GM10248 (cell line): Measurements from ENCODE around the gene NTM.

ENCODE experiments used
- CTCF ChIA-PET: fragments of 300-600 bp; sonication (Branson Sonifier 250); formaldehyde crosslinking; extraction: SDS; loops from one replicate; lab custom pipeline; 2021; ENCODE audit warnings: antibody characterized with exemption; lab: Yijun Ruan, JAX
- POLR2A ChIA-PET: fragments of 350-650 bp; sonication (Branson Sonifier 250); formaldehyde crosslinking; extraction: SDS; loops from one replicate; lab custom pipeline; 2020; ENCODE audit warnings: antibody characterized with exemption; lab: Yijun Ruan, JAX
- DNase-seq: peaks from one replicate; pipeline ENCODE4 v3.0.0; 2012; ENCODE audit errors: extremely low spot score
- TF ChIP-seq, protein P1 (sequence below): IDR thresholded peaks from 2 replicates; pipeline ENCODE4 v1.5.1; 2012; ENCODE audit warnings: mild to moderate bottlenecking, low read depth; ENCODE audit errors: extremely low read depth, missing control alignments, control extremely low read depth

The NTM gene

DNA sequence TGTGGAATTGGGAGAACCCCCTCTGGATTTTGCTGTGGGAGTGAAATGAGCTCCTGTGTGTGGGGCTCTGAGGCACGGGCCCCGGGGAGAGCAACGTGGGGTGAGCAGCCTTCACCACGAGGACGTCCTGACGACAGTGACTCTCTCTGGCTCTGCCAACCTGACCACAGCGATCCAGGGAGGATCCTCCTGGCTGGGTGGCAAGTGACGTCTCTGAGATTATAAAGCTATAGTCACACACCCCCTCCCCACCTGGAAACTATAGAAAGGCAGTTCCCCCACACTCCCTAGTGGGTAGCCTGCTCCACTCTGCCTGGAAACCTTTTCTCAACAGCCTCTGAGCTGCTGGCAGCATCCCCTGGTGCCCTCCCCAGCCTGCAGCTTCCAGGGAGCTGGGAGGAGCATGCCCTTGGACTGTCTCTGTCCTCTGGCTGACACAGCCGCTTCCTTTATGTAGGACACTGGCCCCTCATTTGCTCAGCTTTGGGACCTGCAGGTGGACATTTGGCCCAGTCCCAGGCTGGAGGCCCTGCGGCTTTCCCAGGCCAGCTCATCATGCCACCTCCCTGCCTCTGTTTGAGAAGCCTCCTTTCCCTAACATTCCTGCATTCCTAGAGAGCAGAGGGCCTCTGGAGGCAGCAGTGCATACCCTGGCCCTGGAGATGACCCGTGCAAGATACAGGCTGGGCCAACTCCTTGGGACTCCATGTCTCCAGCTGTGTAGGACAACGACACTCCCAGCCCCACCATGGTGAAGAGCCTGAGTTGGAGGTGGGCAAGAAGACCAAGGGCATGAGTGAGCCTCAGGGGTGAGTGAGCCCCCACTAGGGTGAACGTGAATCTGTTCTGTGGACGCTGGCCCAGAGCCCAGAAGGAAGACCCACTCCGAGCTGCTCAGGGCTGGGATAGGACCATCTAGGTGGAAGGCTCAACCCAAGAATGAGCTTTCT is 314.0 kb downstream of the NTM start:
- DNase-seq = no peak
- ChIA-PET CTCF (interaction anchor here (1.5 to 5.3 kb wide), 6 partner anchors 10 to 619 kb away, joined by 3 to 39 read pairs (median 6); no protein-coding TSS in a partner anchor), POLR2A (no interaction called here)
- TF ChIP-seq, protein P1, sequence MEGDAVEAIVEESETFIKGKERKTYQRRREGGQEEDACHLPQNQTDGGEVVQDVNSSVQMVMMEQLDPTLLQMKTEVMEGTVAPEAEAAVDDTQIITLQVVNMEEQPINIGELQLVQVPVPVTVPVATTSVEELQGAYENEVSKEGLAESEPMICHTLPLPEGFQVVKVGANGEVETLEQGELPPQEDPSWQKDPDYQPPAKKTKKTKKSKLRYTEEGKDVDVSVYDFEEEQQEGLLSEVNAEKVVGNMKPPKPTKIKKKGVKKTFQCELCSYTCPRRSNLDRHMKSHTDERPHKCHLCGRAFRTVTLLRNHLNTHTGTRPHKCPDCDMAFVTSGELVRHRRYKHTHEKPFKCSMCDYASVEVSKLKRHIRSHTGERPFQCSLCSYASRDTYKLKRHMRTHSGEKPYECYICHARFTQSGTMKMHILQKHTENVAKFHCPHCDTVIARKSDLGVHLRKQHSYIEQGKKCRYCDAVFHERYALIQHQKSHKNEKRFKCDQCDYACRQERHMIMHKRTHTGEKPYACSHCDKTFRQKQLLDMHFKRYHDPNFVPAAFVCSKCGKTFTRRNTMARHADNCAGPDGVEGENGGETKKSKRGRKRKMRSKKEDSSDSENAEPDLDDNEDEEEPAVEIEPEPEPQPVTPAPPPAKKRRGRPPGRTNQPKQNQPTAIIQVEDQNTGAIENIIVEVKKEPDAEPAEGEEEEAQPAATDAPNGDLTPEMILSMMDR = no peak

DNA sequence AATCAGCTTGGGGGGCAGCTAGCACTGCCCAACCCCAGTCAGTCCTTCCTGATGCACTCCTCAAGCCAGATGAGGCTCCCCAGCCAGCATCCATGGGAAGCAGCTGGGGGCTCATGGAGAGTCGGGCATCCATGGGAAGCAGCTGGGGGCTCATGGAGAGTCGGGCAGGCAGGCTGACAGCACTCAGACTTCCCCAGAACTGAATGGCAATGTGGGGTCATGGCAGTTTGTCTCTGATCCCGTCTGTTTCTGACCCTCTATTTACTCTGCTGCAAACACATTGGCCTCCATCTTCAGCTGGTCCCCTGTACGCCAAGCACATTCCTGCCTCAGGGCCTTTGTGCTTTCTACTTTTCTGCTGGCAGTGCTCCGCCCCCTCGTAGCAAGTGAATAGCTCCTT is 314.8 kb downstream of the NTM start:
- TF ChIP-seq, protein P1 = no peak
- POLR2A ChIA-PET = no interaction called here
- DNase-seq = no peak
- CTCF ChIA-PET = interaction anchor here (1.6 to 5.3 kb wide), 4 partner anchors 9 to 620 kb away, joined by 5 to 39 read pairs (median 19); no protein-coding TSS in a partner anchor

DNA sequence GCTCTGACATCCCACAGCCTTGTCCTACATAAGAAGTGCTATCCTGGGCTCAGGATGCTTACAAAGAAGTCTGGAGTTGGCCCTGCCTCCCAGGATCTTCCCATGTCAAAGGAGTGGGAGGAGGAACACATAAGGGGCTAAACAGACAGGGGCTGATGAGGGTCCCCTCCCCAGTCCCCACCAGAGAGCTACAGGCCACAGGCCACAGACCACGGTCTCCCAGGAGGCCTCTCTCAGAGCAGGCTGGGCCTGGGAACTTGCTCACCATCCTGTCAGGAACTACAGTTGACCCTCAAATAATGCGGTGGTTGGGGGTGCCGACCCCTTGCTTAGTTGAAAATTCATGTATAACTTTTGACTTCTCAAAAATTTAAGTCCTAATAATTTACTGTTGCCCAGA is 315.5 kb downstream of the NTM start:
- ChIA-PET CTCF (interaction anchor here (1.8 to 5.3 kb wide), 3 partner anchors 9 to 107 kb away, joined by 6 to 39 read pairs (median 32); no protein-coding TSS in a partner anchor), POLR2A (no interaction called here)
- no peak for DNase-seq
- TF ChIP-seq, protein P1 = no peak

DNA sequence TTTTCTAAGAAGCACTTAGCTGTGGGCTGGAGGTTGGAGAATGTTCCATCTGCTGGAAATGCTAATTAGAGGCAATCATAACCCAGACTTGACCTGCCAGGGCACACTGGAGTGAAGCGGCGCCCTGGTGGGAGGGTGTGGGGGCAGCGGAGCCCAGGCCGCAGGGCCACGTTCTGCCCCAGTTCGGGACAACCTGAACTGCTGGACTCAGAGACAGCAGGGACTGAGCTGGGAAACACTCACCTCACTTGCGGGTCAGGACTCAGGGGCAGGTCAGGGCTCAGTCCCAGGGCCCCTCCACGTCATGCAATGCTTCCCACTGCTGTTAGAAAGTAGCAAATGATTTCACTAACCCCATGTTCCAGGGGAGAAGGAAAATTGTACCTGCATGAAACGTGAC is 316.4 kb downstream of the NTM start:
- TF ChIP-seq, protein P1 = no peak
- ChIA-PET CTCF (interaction anchor here (3.7 to 5.3 kb wide), 2 partner anchors 8 to 13 kb away, joined by 32 to 39 read pairs; no protein-coding TSS in a partner anchor), POLR2A (no interaction called here)
- no peak for DNase-seq

DNA sequence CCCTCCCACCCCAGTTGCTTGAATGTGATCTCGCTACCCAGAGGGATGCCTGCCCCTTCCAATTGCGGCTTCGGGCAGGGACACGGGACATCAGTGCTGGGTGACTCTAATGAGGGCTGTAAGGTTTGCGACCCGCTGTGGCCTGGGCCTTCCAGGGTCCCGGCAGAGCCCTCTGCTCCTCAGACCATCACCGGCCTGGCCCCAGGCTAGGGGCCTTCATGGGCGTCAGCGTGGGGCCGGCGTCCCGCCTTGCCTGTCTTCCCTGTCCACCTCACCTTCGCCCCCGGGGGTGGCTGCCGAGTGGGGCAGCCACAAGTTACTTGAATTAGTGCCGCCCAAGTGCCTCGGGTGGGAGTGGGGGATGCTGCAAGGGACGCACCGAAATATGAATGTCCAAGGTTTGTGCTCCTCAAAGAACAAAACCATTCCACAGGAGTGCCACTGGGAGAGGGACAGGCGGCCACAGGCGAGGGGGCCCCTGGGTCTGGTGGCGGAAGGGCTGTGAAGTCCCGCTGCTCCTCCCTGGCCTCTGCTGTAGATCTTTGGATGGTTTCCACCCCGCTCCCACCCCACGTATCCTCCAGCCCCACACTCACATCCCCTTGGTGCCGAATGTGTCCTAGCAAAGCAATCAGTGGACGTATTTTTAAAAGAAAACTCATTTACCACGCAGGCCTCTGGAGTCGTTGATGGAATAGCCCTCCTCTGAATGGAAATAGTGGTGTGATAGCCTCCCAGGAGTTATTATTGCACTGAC is 317.1 kb downstream of the NTM start:
- TF ChIP-seq, protein P1 = no peak
- no peak for DNase-seq
- POLR2A ChIA-PET = no interaction called here
- CTCF ChIA-PET = interaction anchor here (1.1 to 5.3 kb wide), 10 partner anchors 10 to 440 kb away, joined by 3 to 32 read pairs (median 6); no protein-coding TSS in a partner anchor

DNA sequence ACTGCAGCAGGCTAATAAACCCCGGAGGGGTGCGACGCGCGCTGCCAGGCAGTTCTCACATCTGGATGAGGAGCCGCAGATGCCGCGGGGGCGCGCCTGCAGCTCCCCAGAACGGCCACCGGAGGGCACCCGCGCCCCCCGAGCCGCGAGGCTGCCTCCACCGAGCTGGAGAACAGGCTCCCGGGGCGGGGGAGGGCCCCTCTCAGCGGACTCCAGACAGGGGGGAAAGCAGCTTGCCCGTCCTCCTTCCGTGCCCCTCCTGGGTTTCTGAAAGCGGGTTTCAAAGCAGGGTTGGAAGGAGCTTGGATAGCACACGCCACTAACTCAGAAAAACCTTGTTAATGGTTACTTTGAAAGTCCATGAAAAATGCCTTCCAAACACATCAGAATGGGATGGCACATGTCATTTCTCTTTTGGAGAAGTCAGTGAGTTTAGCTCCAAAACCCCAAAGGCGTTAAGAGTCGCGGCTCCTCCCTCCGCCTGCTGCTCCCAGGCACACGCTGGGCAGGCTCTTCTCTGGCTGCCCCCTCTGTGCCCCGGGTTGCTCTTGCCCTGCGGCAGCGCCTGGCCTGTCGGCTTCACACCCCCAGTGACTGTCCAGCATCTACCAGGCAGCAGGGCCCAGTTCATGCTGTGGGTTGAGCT is 317.8 kb downstream of the NTM start:
- CTCF ChIA-PET = interaction anchor here (0.9 to 2.3 kb wide), 12 partner anchors 11 to 439 kb away, joined by 3 to 22 read pairs (median 4); no protein-coding TSS in a partner anchor

More for the DNA sequence above, 317.8 kb downstream of the NTM start:
- peak; percentile 86 for DNase-seq
- POLR2A ChIA-PET = no interaction called here
- TF ChIP-seq, protein P1 = peak; percentile 83
